Gastroesophageal sphincter (tissue), 4 donors: ENCODE measurements around the gene RAF1. TPM values are rescaled to one million over a fixed set of nuclear protein-coding genes. Genes with fewer than 3 reads are reported as not detected.

ENCODE experiments used
- ATAC-seq: fragments of 150-250 bp; one replicate; pipeline ENCODE4 v1.9.1; 2016; ENCODE audit warnings: mild to moderate bottlenecking, moderate library complexity
- H3K27ac ChIP-seq, 4 donors: fragments of 200-600 bp; sonication (generic) in 3 of 4; 1 replicate in 3 of 4; 2 replicates in 1 of 4; pipeline ENCODE4 v1.5.1; 2016 to 2019
- H3K27me3 ChIP-seq: fragments of 200-600 bp; sonication (generic); one replicate; pipeline ENCODE4 v1.5.1; 2019
- H3K36me3 ChIP-seq, 2 donors: fragments of 200-600 bp; sonication (generic); one replicate each; pipeline ENCODE4 v1.5.1; 2019; ENCODE audit warnings: control low read depth in 1 of 2
- H3K4me1 ChIP-seq, 3 donors: fragments of 200-600 bp; sonication (generic); 1 replicate in 2 of 3; 2 replicates in 1 of 3; pipeline ENCODE4 v1.5.1; 2016 to 2019; ENCODE audit warnings: control low read depth in 2 of 3
- H3K4me3 ChIP-seq, 2 donors: fragments of 200-600 bp; sonication (generic); one replicate each; pipeline ENCODE4 v1.5.1; 2019; ENCODE audit warnings: mild to moderate bottlenecking in 1 of 2, moderate library complexity in 1 of 2
- H3K9me3 ChIP-seq, 3 donors: fragments of 200-600 bp; sonication (generic); one replicate each; pipeline ENCODE4 v1.5.1; 2017 to 2019; ENCODE audit warnings: control low read depth in 2 of 3
- EP300 ChIP-seq: sonication (generic); formaldehyde crosslinking; IDR thresholded peaks from one replicate; pipeline ENCODE4 v1.6.1; 2017; ENCODE audit warnings: antibody characterized with exemption, mild to moderate bottlenecking
- POLR2A ChIP-seq, 2 donors: fragments of 450-650 bp; IDR thresholded peaks; one replicate each; pipeline ENCODE4 v1.6.1; 2017; ENCODE audit warnings: antibody characterized with exemption in 2 of 2, mild to moderate bottlenecking in 2 of 2, moderate library complexity in 1 of 2
- POLR2AphosphoS5 ChIP-seq: sonication (generic); formaldehyde crosslinking; IDR thresholded peaks from one replicate; pipeline ENCODE4 v1.6.1; 2017; ENCODE audit warnings: antibody characterized with exemption
- WGBS, 2 donors: methylation state at CpG; one replicate each; pipeline ENCODE4 v1.1.5; 2018; ENCODE audit warnings: low coverage in 1 of 2; 5-methylcytosine and 5-hydroxymethylcytosine counted together
- total RNA-seq, 4 donors: library from RNA; depleted of rRNA; stranded (reverse); fragments of >200 nt; gene quantifications; one replicate each; pipeline ENCODE4 v1.1.0, GENCODE V29; 2016
- TF ChIP-seq, protein P1 (sequence below), 4 experiments: fragments of 200-600 bp in 2 of 4; fragments of 450-650 bp in 2 of 4; sonication (generic) in 1 of 4; IDR thresholded peaks; one replicate each; pipeline ENCODE4 v1.5.1; 2017 to 2019; ENCODE audit warnings: antibody characterized with exemption in 4 of 4, mild to moderate bottlenecking in 2 of 4, moderate library complexity in 2 of 4

The RAF1 gene
- total RNA-seq, 4 donors from 2014 or later: 115 to 146 (median 130) TPM

- Histone ChIP-seq H3K27me3 (no peaks in the 10 kb centered on the region), H3K4me1 (no peaks in the 10 kb centered on the region), H3K4me3 (no peak overlapping the region), H3K36me3 (peaks cover 0 to 48% of the 10 kb centered on the region in 2 donors), H3K27ac (no peak overlapping the region), H3K9me3 (peaks cover 0 to 13% (median 0%) of the 10 kb centered on the region in 3 donors)
- WGBS, 2 donors: 60 to 85% methylated on average over 3 of the region's 3 CpGs
- TF ChIP-seq POLR2AphosphoS5 (no peak), POLR2A (IDR thresholded peaks at IDR 0.05) (no peak), EP300 (no peak)
- TF ChIP-seq, protein P1, sequence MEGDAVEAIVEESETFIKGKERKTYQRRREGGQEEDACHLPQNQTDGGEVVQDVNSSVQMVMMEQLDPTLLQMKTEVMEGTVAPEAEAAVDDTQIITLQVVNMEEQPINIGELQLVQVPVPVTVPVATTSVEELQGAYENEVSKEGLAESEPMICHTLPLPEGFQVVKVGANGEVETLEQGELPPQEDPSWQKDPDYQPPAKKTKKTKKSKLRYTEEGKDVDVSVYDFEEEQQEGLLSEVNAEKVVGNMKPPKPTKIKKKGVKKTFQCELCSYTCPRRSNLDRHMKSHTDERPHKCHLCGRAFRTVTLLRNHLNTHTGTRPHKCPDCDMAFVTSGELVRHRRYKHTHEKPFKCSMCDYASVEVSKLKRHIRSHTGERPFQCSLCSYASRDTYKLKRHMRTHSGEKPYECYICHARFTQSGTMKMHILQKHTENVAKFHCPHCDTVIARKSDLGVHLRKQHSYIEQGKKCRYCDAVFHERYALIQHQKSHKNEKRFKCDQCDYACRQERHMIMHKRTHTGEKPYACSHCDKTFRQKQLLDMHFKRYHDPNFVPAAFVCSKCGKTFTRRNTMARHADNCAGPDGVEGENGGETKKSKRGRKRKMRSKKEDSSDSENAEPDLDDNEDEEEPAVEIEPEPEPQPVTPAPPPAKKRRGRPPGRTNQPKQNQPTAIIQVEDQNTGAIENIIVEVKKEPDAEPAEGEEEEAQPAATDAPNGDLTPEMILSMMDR (IDR thresholded peaks at IDR 0.05): no peak
- no peak for ATAC-seq
Measured at GRCh38 chr3:12568747-12569146, 95.2 kb downstream of the RAF1 start.

DNA sequence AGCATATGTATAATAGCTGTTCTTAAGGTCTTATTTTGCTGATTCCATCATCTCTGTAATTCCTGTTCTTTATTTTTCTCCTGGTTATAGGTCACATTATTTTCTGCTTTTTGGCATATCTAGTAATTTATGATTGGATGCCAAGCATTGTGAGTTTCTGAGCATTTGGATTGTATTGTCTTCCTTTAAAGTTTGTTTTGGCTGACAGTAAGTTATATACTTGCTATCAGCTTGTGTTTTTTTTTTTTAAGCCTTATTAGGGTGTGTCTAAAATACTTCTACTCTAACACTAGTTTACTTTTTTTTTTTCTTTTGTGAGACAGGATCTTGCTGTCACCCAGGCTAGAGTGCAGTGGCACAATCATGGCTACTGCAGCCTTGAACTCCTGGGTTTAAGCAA lies 96.9 kb downstream of the RAF1 start:
- Histone ChIP-seq H3K9me3 (peaks cover 0 to 13% (median 0%) of the 10 kb centered on the region in 3 donors), H3K27ac (no peak overlapping the region), H3K4me3 (no peak overlapping the region), H3K36me3 (peaks cover 0 to 31% of the 10 kb centered on the region in 2 donors), H3K27me3 (no peaks in the 10 kb centered on the region), H3K4me1 (peaks cover 0 to 15% (median 5%) of the 10 kb centered on the region in 3 donors)
- ATAC-seq: no peak
- TF ChIP-seq POLR2A (IDR thresholded peaks at IDR 0.05) (no peak), EP300 (no peak), POLR2AphosphoS5 (no peak)
- TF ChIP-seq, protein P1 (IDR thresholded peaks at IDR 0.05): no peak

GRCh38 chr3:12562451-12562850 lies 101.5 kb downstream of the RAF1 start:
- TF ChIP-seq, protein P1 (IDR thresholded peaks at IDR 0.05): no peak
- TF ChIP-seq POLR2A (IDR thresholded peaks at IDR 0.05) (no peak), EP300 (no peak), POLR2AphosphoS5 (no peak)
- H3K27ac ChIP-seq: peak overlapping the region in 2 of 4 donors; percentile 1 to 43
- H3K36me3 ChIP-seq: no peaks in the 10 kb centered on the region
- H3K4me3 ChIP-seq: no peak overlapping the region
- 57 to 63% methylated on average over 1 of the region's 1 CpG for WGBS, 2 donors
- H3K27me3 ChIP-seq: no peaks in the 10 kb centered on the region
- ATAC-seq: no peak
- peaks cover 11 to 58% (median 28%) of the 10 kb centered on the region in 3 donors for H3K4me1 ChIP-seq
- peaks cover 0 to 13% (median 0%) of the 10 kb centered on the region in 3 donors for H3K9me3 ChIP-seq

DNA sequence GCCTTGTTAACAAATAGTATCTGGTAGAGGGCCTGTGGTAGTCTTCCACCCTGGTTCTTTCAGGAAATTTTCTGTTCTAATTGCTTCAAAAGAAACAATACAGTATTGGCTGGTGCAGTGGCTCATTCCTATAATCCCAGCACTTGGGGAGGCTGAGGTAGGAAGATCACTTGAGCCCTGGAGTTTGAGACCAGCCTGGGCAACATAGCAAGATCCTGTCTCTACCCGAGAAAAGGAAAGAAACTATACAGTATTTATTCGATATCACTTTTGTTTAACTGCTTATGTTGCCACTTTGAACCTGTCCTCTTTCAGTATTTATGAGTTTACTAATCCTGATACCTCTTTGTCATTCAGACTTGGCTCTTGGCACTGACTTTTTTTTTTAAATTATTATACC lies 102.5 kb downstream of the RAF1 start:
- Histone ChIP-seq H3K27ac (no peak overlapping the region), H3K36me3 (no peaks in the 10 kb centered on the region), H3K4me1 (peaks cover 11 to 58% (median 28%) of the 10 kb centered on the region in 3 donors), H3K9me3 (peaks cover 0 to 7% (median 0%) of the 10 kb centered on the region in 3 donors), H3K27me3 (no peaks in the 10 kb centered on the region), H3K4me3 (no peak overlapping the region)
- no peak for ATAC-seq
- TF ChIP-seq POLR2AphosphoS5: no peak
- 85 to 100% methylated on average over 2 of the region's 2 CpGs for WGBS, 2 donors

DNA sequence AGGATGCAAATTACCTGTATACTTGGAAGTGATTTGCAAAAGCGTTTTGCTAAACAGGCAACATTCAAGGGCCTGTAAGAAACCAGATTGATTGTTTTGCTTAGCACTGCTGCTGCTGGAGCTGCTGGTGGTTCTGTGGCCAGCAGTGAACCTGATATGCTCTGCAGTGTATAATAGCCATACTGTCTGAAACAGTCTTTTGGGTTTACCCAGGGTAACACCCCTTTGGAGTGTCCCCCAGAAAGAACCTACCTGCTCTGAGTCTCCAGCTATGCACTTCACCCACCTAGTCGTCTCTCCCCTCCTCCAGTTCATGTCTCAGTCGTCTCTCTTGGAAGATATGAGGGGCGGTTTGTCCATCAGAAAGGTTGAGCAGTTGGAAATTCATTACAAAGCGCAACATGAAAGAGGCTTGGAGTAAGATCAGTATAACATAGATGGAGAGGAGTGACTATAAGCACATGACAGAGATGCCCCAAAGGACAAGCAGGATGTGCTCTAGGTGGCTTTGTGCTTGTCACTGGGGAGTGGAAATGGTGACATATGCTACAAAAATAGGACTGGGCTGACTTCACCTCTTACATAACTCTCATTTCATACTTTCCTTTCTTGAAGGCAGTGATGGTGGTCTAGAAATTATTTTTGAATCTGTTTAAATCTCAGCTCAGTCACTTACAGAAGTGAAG lies 103.3 kb downstream of the RAF1 start:
- Histone ChIP-seq H3K36me3 (no peaks in the 10 kb centered on the region), H3K27ac (no peak overlapping the region), H3K9me3 (no peaks in the 10 kb centered on the region), H3K4me3 (no peak overlapping the region), H3K27me3 (no peaks in the 10 kb centered on the region), H3K4me1 (peaks cover 11 to 66% (median 35%) of the 10 kb centered on the region in 3 donors)
- 71 to 87% methylated on average over 2 to 5 of the region's 5 CpGs for WGBS, 2 donors
- TF ChIP-seq, protein P1 (IDR thresholded peaks at IDR 0.05): no peak
- TF ChIP-seq EP300 (no peak), POLR2AphosphoS5 (no peak), POLR2A (IDR thresholded peaks at IDR 0.05) (no peak)
- ATAC-seq: no peak
